ENCODE results near the gene CREB3.

The CREB3 gene

DNA sequence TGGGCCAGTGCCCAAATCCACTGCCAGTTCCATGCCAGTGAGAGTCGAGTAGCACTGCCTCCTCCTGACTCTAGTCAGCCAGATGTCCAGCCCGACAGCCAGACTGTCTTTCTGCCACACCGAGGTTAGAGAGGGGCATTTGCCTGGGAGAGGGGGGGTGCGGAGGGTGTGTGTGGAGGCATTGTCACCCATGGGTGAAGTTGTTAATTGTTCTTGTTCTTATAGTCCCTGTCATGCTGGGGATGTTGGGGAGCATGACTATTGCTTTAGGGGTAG is 17.7 kb downstream of the CREB3 start:
- DNase-seq = no peak

DNA sequence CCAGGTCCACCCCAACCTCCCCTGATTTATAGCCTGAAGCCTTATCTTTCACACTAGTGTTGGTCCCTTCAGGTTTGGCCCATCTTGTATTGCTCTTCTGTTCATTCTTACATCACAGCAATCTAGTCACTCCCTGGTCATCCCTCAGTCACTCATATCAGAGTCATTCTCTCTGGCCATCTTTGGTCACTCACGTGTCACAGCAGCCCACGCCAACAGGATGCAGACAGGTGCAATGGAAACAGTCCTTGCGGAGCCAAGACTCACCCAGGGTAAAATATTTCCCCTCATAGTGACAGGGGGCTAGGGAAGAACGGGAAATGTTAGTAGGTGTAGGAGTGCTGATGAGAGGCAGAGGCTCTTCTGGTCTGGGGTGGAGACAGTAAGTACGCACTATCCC is 21.0 kb downstream of the CREB3 start:
- no peak for DNase-seq

DNA sequence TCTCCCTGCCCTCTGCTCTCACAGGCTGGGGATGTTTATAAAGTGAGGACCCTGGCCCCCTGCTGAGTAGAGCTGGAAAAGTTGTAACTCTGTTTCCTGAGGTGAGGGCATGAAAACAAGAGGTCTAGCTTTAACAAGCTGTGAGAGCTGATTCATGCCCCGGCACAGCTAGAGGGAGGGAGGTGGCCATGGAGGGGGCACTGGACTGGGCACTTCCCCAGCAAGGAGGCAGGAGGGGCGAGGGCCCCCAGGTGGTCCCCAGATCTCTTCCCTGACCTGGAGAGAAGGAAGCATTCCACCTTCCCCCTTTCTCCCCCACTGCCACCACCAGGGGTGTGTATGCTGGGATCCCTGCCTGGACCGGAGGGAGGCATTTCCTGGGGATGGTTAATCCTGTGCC is 21.8 kb downstream of the CREB3 start, which contains the start of gene MSMP:
Gene MSMP, minus strand, starts transcription at position 13 of the 400 bp plus-strand sequence. CDS start 147 bp downstream, outside the sequence.
- DNase-seq = no peak

DNA sequence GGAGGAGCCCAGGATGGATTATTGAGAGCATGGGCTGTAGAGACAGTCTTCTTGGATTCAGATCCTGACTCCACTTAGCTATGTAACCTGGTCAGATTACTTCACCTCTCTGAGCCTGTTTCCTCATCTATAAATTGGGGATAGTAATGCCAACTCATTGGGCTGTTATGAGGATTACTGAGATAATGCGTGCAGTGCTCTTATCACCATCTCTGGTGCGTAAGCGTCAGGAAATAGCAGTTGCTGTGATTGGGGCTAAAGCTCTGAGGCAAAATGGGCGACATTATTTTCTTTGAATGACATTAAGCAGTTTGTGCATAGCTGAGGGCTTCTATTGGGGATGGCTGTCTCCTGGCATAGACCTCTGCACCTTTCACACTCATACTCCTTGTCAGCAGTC is 22.6 kb downstream of the CREB3 start:
- DNase-seq = no peak

DNA sequence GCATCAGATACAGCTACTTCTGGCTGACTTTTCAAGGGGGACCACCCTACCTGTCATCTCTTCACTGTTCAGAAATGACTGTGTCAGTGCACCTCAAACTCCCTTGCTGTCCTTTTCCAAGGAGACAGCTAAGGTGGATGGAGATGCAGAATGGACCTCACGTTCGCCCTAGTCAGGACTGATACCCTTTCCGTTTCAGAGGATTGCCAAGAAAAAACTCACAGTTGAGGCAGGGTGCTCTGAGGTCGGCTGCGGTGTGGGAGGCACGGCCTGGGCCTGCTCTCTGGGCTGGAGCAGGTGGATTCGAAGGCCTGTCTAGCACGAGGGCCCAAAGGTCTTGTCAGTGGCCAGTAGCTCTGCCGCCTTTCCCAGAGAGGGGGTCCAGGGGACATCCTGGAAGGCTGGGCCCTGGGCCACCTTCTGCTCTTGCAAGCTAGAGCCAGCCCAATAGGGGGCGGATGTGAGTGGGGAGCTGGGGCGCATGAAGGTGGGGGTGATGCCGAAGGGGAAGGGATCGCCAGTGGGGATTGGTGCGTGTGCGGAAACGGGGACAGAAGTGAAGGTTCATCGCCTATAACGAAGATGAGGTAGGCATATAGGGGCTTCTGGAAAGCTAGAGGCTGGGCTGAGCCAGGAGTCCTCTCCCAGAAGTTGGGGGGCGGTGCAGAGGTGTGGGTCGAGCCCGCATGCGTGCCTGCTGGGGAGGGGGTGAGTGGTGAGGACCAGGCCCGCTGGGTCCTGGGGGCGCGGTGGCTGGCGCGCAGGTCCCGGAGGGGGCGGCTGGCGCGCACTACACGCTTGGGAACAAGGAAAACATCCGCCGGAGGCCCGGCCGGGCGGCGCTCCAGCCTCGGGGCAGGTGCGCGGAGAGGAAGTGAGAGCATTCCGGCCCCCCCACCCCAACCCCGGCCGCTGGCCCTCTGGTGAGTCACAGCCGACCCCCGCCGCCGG is 24.1 kb downstream of the CREB3 start:
- peak; percentile 85 for DNase-seq

DNA sequence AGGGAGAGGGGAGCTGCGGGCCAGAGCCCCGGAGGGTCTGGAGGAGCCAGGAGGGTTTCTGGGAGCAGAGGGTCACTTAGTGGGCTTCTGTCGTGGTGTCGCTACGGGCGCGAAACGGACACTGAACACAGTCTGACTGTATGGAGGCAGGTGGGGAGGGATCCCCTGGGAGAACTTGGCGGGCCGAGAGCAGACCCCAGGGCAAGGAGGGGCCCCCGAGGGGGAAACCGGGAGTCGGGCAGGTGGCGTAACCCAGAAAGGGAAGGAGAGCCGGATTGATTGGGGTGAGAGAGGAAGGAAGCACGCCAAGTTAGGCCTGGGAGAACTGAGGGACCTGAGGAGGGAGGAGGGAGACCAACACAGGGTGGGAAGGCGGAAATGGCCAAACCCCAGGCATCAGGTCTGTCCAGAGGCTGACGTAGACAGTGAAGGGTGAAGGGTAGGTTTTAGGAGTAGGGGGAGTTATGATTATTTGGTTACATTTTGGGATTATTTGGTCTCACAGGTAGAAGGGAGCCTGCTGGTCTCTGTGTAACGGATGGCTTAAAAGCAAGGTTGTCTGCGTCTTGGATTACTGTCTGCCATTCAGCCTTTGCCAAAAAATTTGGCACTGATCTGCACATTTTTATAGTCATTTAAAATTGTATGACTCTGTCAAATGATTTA is 24.9 kb downstream of the CREB3 start:
- no peak for DNase-seq

DNA sequence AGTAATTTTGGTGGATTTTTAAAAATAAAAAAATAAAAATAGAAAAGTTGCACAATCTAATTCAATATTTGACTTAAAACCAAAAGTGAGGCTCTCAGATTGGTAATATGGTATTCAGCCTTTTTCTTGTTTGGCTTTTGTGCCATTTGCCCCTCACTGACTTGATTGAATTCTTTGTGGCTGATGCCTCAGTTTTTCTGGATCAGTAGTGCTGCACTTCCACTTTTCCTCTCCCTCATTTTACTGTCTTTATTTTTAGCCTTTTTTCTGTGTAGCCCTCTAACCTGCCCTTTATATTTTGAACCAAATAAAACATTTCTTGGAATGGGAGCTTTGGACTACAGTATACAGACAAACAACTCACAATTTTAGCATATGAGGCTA is 25.4 kb downstream of the CREB3 start:
- DNase-seq = no peak

DNA sequence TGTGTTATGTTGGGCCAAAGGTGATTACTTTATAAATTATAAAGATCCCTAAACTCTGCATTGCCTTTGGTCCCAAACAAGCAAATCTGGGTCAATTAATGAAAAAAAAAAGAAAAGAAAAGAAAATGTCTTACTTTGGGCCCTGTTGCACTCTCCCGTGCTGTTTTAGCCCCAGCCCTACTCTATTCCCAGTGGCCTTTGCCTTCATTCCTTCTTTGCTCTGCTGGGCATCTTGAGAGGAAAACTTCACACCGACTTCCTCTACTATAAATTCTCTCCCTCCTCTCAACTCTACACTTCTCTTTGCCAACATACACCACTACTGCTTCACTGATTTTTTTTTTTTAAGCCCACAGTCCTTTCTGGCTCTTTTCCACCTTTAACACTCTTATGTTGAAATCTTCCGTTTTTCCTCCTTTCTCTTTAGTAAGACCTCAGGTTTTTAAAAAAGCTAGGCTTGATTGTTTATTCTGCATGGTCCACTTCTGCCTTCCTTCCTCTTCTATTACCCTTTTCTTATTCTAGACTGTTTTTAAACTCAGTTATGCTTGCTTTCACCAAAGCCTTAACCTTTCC is 26.1 kb downstream of the CREB3 start:
- no peak for DNase-seq

DNA sequence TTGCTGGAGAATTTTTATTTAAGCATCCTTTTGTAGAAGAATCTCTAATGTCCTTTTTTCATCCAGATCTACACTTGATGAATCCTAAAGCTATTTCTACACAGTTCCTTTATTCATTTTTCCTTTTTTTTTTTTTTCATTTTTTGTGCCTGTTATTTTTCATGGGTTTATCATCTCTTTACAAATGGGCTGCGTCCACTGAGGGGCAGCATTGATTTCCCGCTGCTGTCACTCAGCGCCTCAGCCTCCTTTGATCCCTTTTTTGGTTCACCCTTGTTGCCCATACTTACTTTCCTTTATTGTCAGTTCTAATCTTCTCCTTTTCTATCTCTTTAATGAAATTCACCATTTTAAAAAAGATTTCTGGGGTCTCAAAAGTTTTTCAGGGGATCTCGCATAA is 27.3 kb downstream of the CREB3 start:
- no peak for DNase-seq

DNA sequence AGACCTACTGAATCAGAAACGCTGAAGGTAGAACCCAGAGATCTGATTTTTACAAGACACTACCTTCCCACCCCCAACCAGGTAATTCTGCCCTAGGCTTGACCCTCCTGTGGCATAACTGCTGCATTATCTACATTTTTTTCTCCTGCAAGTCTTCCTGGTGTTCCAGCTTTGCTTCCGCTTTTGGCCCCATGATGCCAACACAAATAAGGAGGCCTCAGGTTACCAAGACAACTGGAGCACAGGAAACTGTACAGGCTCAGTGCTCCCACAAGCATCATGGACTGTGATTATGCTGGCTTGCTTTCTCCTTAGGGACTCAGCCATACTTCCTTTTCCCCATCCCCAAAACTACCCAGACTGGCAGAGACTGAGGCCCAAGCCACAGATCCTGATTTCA is 28.2 kb downstream of the CREB3 start:
- no peak for DNase-seq

DNA sequence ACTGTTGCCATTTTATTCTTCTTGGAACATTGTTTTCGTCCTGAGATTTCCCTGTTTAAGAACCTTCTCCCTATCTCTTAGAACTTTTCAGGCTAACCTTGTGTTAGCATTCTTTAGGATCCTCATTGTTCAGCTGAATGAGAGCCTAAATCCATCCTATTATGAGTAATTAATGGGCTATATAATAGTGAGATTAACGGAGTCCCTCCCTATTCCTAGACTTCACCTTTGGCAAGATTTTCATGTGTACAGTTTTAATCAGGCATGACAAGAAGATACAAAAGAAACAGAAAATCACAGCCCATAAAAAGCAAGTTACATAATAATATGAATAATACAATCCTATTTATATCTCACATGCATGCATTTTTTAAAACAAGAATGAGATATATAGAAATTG is 30.7 kb downstream of the CREB3 start:
- DNase-seq = no peak

DNA sequence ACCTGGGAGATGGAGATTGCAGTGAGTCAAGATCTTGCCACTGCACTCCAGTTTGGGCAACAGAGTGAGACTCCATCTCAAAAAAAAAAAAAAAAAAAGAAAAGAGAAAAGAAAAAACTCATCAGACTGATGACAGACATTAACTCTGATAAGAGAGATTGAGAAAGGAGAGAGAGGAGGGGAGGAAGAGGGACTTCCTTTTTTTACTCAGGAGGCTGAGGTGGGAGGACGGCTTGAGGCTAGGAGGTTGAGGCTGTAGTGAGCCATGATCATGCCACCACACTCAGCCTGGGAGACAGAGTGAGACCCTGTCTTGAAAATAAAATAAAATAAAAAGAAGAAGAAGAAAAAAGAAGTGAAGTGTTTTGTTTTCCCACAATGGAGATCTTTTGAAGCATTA is 31.3 kb downstream of the CREB3 start:
- no peak for DNase-seq

DNA sequence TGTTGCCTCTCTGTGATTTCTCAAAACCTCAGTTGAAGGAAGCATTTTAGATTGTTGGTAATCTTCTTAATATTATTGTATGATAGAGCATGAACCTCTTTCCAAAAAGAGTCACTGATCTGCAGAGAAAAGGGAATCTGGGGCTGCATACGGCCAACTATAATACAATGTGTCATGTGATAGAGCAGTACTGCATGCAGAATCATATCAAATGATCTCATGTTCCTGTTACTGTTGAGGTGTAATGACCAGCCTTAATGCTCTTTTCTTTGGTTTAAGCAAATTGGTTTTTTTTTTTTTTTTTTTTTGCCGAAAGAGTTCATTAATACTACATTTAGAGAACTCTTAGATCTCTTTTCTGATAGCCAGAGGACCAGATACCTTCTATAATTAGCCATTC is 34.5 kb downstream of the CREB3 start:
- DNase-seq = no peak

DNA sequence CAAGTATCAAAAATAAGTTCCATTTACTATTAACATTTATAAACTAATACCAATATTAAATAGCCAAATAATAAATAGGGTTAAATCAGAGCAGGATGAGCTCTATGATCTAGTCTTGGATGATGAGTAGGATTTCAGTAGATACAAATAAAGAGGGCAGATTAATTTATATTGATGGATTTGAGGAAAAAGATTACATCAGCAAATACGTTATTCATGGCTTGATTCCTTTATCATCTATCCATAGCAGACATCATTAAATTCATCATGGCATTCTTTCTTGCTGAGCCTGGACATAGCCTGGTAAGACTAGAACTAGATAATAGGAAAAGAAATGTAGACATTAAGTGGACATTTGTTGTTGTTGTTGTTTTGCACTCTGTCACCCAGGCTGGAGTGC is 35.0 kb downstream of the CREB3 start:
- no peak for DNase-seq

DNA sequence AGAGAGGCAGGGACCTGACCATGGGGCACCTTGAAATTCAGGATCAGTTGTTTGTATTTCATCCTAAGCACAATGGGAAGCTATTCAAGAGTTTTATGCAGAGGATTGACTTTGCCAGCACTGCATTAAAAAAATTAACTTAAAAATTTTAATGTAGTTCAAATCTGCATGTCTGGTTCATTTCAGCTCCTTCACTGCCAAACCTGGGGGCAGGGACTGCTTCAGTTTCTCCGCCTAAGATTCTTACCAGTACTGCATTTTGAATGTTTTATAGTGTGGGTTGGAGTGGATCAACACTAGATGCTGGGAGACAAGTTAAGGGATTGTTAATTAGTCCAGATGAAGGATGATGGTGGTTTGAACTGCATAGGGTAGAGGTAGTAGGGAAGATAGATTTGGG is 37.3 kb downstream of the CREB3 start:
- no peak for DNase-seq

DNA sequence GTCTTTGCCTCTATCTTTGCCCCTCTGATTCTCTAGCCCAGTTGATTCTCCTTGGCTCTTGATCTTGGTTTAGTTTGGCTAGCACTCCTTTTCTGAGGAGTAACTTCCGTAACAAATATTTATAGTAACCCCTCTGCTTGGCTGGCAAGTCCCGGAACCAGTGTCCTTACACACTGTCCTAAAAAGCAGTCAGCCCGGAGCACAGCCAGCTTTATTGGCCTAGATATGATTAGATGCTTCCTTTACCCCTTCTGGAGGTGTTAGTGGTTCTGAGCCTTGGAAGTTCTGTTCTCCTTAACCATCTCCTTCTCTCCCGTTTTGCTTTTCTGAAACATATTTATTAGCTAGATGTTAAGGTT is 38.6 kb downstream of the CREB3 start:
- no peak for DNase-seq

DNA sequence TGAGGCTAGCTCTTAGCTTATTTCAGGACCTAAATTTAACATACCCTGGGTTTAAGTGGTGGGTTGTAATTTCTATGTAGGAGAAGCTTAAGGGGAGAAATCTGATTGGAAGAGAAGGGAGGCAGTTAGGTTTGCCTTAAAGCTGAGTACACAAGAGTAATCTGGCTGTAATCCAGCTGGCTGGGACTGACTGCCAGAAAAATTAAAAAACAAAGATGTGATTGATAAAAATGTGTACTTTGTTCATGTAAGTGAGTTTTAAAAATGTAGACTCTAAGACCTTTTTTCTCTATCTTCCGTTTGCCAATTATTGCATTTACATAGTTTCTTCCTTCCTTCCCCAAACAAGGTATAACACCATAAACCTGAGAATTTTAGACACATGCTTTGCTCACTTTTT is 39.1 kb downstream of the CREB3 start:
- DNase-seq = no peak

DNA sequence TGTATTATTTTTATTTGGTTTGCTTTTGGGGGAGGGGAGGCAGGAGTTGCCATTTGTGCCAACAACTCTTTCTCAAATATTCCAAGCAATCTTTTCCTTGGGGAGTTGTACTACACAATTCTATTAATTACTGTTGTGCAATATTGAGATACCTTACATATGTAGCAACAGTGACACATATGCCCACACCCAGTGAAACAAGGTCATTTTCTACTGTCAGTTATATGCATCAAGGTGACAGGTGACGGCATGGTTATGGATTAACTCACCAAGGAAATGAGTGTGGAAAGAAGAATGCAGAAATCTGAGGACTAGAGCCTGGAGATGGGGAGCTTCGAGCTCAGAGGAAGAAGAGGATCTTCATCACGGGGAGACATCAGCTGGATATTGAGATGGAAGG is 39.5 kb downstream of the CREB3 start:
- DNase-seq = no peak

DNA sequence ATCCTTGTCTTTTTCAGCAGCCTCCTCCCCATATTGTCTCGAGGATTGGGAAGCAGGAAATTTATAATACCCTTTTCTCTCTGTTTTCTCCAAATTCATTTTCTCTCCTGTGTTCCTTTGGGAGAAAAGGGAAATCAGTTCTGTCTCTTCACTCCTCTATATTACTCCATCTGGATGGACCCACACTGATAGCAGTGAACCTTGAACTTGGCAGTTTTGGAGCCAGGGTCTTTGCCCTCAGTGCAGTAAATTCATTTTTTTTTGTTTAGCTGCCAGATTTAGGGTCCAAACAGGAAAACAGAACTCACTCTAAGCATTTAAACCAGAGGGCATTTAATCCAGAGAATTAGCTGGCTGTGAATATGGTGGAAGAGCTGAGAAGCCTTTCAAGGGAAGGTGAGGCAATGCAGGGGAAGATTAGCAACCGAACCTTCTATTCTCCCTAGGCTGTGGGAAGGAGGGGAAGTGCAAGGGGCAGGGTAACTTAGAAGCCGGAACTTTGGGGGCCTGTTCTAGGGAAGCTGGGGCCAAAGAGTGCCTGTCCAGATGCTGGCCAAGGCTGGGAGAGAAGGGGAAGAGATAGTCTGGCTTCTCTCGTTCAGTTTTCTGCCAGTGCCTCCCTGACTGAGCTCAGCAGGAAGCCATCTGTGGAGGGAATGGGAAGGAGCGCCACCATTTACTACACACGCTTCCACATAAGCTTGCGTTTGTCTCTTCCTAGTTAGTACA is 42.6 kb downstream of the CREB3 start:
- DNase-seq = no peak

DNA sequence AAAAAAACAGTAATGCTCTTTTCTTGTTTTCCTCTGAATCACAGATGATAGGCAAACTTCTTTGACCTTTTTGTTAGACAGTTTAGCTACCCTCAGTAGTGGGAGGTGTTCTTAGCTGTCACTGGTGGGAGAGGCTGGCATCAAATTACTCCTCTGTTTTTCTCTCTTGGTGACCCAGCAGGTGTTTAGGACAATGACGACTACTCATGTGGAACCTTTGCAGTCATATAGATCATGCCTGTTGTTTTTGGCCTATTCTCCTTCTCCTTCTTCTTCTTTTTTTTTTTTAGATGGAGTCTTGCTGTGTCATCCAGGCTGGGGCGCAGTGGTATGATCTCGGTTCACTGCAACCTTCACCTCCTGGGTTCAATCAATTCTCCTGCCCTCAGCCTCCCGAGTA is 43.6 kb downstream of the CREB3 start:
- DNase-seq = no peak

DNA sequence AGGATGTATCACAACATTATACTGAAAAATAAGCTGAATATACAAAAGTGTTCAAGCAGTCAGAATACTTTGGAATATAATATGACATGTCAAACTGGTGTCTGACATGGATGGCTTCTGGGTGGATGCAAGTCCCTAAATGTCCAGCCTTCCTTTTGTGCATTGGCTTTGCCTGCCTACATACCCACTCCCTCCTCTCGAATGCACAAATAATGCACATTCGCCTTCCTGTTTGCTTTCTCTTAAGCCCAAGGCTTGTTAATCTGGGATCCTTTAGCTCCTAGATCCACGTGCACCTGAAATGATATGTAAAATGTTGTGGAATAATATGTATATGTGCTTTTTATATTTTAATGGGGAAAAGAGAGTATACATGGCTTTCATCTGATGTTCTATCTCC is 46.0 kb downstream of the CREB3 start:
- no peak for DNase-seq

DNA sequence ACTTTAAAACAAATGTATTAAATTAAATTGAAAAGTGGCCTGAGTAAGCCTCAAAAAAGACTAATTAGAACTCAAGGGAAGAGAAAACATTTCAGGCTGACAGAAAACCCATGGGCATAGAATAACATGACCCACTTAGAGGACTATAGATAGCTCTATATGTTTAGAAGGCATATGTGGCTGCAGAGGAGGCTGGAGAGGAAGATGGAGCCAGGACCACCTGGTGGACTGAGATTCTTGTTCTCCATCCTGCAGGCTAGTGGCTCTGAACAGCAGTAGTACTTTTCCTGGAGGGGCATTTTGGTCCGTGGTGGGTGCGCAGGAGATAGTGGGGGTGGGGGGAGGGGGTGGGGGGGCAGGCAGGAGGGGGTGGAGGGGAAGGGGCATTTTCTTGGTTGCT is 48.6 kb downstream of the CREB3 start:
- no peak for DNase-seq

DNA sequence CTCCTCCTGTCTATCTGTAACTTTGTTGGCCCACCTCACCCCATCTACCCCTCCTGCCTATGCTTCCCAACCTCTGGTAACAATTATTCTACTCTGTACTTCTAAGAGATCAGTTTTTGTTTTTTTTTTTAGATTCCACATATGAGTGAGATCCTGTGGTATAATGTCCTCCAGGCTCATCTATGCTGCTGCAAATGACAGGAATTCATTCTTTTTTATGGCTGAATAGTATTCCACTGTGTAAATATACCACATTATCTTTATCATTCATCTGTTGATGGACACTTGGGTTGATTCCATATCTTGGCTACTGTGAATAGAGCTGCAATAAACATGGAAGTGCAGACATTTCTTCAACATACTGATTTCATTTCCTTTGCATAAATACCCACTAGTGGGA is 51.0 kb downstream of the CREB3 start:
- no peak for DNase-seq

All from activated naive CD4-positive, alpha-beta T cell treated with anti-CD3 and anti-CD28 coated beads, Interleukin-2, amount 50 U/mL, for 16 hours (primary cell).